K562 (cell line): ENCODE results near the gene EZH1. TPM values are rescaled to one million over a fixed set of nuclear protein-coding genes. Genes with fewer than 3 reads are reported as not detected.

Experiments
- CCAR2 ChIP-seq: fragments of 200-400 bp; formaldehyde crosslinking; IDR thresholded peaks from 2 replicates; pipeline ENCODE4 v1.6.1; 2017; ENCODE audit warnings: mild to moderate bottlenecking, low read depth, low read length
- CCNT2 ChIP-seq: IDR thresholded peaks from 2 replicates; pipeline ENCODE4 v1.6.1; 2011; ENCODE audit warnings: borderline replicate concordance, low read depth, mild to moderate bottlenecking, moderate library complexity, mixed read lengths, low read length; ENCODE audit not compliant: insufficient read length; ENCODE audit errors: extremely low read depth
- CEBPG ChIP-seq, 3 experiments: fragments of 200-800 bp in 1 of 3; sonication (Bioruptor generic) in 1 of 3; sonication (generic) in 1 of 3; formaldehyde crosslinking in 1 of 3; IDR thresholded peaks in 2 of 3; conservative IDR thresholded peaks in 1 of 3; 2 replicates each; pipeline versions ENCODE4 v1.6.1 to v1.8.0; 2016 to 2022; ENCODE audit warnings: missing compliant biosample characterization in 2 of 3, missing genetic modification characterization in 2 of 3, mild to moderate bottlenecking in 1 of 3, missing genetic modification reagents in 1 of 3
- DPF2 ChIP-seq: fragments of 450-650 bp; IDR thresholded peaks from 2 replicates; pipeline ENCODE4 v1.6.1; 2016
- HNRNPUL1 ChIP-seq: fragments of 200-400 bp; formaldehyde crosslinking; IDR thresholded peaks from 2 replicates; pipeline ENCODE4 v1.6.1; 2017; ENCODE audit warnings: low read length
- JUND ChIP-seq, 2 experiments: IDR thresholded peaks; 2 replicates in 1 of 2; 3 replicates in 1 of 2; pipeline ENCODE4 v1.6.1; 2011; ENCODE audit warnings: borderline replicate concordance in 2 of 2, low read depth in 2 of 2, low read length in 2 of 2, improper control_type of control experiment in 1 of 2, missing biosample characterization in 1 of 2, missing genetic modification characterization in 1 of 2, missing genetic modification reagents in 1 of 2
- KLF13 ChIP-seq: fragments of 450-650 bp; IDR thresholded peaks from 2 replicates; pipeline ENCODE4 v1.6.1; 2016; ENCODE audit warnings: missing genetic modification characterization, low read depth, mild to moderate bottlenecking, missing compliant biosample characterization, moderate library complexity, borderline replicate concordance
- LCOR ChIP-seq: sonication (generic); formaldehyde crosslinking; IDR thresholded peaks from 2 replicates; pipeline ENCODE4 v1.8.0; 2022; ENCODE audit warnings: mild to moderate bottlenecking, missing genetic modification reagents
- NFYB ChIP-seq: IDR thresholded peaks from 2 replicates; pipeline ENCODE4 v1.6.1; 2011; ENCODE audit warnings: mild to moderate bottlenecking, moderate library complexity; ENCODE audit not compliant: insufficient read length; ENCODE audit errors: extremely low read depth
- RBM25 ChIP-seq: fragments of 200-400 bp; formaldehyde crosslinking; IDR thresholded peaks from 2 replicates; pipeline ENCODE4 v1.6.1; 2018; ENCODE audit warnings: low read length, low read depth, moderate library complexity; ENCODE audit not compliant: severe bottlenecking
- TEAD1 ChIP-seq, 2 experiments: fragments of 450-650 bp in 1 of 2; sonication (generic) in 1 of 2; formaldehyde crosslinking; IDR thresholded peaks; 2 replicates each; pipeline versions ENCODE4 v1.4.0 to v1.8.0; 2020 to 2022; ENCODE audit warnings: mild to moderate bottlenecking in 2 of 2, missing genetic modification reagents in 1 of 2
- ZC3H11A ChIP-seq: IDR thresholded peaks from 2 replicates; pipeline ENCODE4 v1.6.1; 2012; ENCODE audit warnings: low read depth, low read length, improper control_type of control experiment
- ZFPM2 ChIP-seq: fragments of 250-450 bp; sonication (Bioruptor Pico); IDR thresholded peaks from 2 replicates; pipeline ENCODE4 v1.5.1; 2022; ENCODE audit warnings: mild to moderate bottlenecking
- ZNF583 ChIP-seq: fragments of 250-450 bp; sonication (Bioruptor Pico); IDR thresholded peaks from 2 replicates; pipeline ENCODE4 v1.4.0; 2020
- polyA plus RNA-seq, 8 experiments: library from polyadenylated mRNA; depleted of rRNA in 4 of 8; stranded (reverse) in 5 of 8; unstranded in 3 of 8; fragments of >200 nt; fragmentation: Nextera tagmentation in 2 of 8; fragmentation: Illumina TruSeq in 1 of 8; extraction: Ambion mirVana in 2 of 8; extraction: Trizol in 1 of 8; gene quantifications; 2 replicates each; pipeline versions ENCODE4 v1.2.1 to v1.2.3, GENCODE V29; 2011 to 2014; ENCODE audit warnings: inconsistent platforms in 1 of 8, missing spikeins in 1 of 8
- total RNA-seq, 7 experiments: library from RNA; depleted of rRNA in 6 of 7; stranded (reverse); fragments of >200 nt in 6 of 7; fragmentation: Illumina TruSeq in 2 of 7; extraction: Trizol in 2 of 7; gene quantifications; 2 replicates each; pipeline versions ENCODE4 v1.2.1 to v1.2.3, GENCODE V29; 2011 to 2021; ENCODE audit warnings: low replicate concordance in 1 of 7
- TF ChIP-seq, protein P1 (sequence below): fragments of 200-400 bp; formaldehyde crosslinking; IDR thresholded peaks from 2 replicates; pipeline ENCODE4 v1.6.1; 2017; ENCODE audit warnings: mild to moderate bottlenecking, low read depth, low read length, moderate library complexity
- TF ChIP-seq, protein P2 (sequence below): fragments of 450-650 bp; IDR thresholded peaks from 2 replicates; pipeline ENCODE4 v1.6.1; 2016; ENCODE audit warnings: borderline replicate concordance
- TF ChIP-seq, protein P3 (sequence below): IDR thresholded peaks from 2 replicates; pipeline ENCODE4 v1.6.1; 2014; ENCODE audit warnings: antibody characterized with exemption

Gene EZH1
- total and polyA plus RNA-seq, 9 of the 15 experiments (the other 6 are each of a cell fraction or from before 2014, with no cell fraction given) = 8.6 to 40.8 (median 22.9) TPM

DNA sequence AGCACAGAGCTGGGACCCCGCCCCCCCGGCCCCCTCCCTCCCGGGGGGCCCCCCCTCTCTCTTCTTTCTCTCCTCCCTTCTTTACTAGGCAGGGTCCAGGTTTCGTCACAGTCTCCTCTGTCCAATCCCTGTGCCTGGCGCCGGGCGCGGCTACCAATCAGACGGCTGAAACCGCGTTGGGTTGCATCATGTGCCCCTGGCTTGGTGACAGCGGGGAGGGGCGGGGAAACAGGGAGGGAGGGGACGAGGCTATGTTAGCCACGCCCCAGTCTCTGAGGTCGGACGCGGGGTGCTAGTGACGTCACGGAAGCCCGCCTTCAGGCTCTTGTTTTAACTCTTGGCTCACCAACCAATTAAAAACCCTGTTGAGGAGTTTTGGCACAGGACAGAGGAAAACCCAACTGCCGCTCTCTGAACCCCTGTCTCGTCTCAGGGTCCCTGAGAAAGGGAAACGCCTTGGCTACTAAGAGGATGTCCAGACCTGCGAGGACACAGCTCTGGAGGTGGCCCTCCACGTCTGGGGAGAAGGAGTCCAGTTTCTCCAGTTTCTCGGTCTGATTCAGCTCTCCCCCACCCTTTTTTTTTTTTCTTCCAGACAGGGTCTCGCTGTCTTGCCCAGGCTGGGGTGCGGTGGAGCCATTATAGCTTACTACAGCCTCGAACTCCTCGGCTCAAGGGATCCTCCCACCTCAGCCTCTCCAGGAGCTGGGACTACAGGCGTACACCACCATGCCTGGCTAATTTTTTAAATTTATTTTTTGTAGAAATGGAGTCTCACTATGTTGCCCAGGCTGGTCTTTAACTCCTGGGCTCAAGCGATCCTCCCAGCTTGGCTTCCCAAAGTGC lies 67.6 kb downstream of the EZH1 start (continued):
- TF ChIP-seq, protein P1, sequence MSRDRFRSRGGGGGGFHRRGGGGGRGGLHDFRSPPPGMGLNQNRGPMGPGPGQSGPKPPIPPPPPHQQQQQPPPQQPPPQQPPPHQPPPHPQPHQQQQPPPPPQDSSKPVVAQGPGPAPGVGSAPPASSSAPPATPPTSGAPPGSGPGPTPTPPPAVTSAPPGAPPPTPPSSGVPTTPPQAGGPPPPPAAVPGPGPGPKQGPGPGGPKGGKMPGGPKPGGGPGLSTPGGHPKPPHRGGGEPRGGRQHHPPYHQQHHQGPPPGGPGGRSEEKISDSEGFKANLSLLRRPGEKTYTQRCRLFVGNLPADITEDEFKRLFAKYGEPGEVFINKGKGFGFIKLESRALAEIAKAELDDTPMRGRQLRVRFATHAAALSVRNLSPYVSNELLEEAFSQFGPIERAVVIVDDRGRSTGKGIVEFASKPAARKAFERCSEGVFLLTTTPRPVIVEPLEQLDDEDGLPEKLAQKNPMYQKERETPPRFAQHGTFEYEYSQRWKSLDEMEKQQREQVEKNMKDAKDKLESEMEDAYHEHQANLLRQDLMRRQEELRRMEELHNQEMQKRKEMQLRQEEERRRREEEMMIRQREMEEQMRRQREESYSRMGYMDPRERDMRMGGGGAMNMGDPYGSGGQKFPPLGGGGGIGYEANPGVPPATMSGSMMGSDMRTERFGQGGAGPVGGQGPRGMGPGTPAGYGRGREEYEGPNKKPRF = no peak
- TF ChIP-seq, protein P2, sequence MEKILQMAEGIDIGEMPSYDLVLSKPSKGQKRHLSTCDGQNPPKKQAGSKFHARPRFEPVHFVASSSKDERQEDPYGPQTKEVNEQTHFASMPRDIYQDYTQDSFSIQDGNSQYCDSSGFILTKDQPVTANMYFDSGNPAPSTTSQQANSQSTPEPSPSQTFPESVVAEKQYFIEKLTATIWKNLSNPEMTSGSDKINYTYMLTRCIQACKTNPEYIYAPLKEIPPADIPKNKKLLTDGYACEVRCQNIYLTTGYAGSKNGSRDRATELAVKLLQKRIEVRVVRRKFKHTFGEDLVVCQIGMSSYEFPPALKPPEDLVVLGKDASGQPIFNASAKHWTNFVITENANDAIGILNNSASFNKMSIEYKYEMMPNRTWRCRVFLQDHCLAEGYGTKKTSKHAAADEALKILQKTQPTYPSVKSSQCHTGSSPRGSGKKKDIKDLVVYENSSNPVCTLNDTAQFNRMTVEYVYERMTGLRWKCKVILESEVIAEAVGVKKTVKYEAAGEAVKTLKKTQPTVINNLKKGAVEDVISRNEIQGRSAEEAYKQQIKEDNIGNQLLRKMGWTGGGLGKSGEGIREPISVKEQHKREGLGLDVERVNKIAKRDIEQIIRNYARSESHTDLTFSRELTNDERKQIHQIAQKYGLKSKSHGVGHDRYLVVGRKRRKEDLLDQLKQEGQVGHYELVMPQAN = 0 out of 2 replicates have a peak, but pooled peaks have one; percentile 51
- TF ChIP-seq JUND (IDR thresholded peaks at IDR 0.05; ENCODE audit: borderline replicate concordance, low read depth, low read length) = peak; percentile 85
- TF ChIP-seq JUND (tag; IDR thresholded peaks at IDR 0.05; ENCODE audit: borderline replicate concordance, low read depth, low read length) = no peak; the same call in 2 of the 3 replicates
- no peak for TF ChIP-seq CCAR2
- no peak for TF ChIP-seq TEAD1 (CRISPR knock-in tag; IDR thresholded peaks at IDR 0.05)
- TF ChIP-seq RBM25 = peak; percentile 73
- TF ChIP-seq DPF2 = 0 out of 2 replicates have a peak, but pooled peaks have one; percentile 12
- peak; percentile 93 for TF ChIP-seq NFYB
- TF ChIP-seq KLF13 (tag) = no peak
- TF ChIP-seq ZC3H11A = no peak
- TF ChIP-seq, protein P3, sequence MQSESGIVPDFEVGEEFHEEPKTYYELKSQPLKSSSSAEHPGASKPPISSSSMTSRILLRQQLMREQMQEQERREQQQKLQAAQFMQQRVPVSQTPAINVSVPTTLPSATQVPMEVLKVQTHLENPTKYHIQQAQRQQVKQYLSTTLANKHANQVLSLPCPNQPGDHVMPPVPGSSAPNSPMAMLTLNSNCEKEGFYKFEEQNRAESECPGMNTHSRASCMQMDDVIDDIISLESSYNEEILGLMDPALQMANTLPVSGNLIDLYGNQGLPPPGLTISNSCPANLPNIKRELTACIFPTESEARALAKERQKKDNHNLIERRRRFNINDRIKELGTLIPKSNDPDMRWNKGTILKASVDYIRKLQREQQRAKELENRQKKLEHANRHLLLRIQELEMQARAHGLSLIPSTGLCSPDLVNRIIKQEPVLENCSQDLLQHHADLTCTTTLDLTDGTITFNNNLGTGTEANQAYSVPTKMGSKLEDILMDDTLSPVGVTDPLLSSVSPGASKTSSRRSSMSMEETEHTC = 0 out of 2 replicates have a peak, but pooled peaks have one; percentile 16
- peak; percentile 96 for TF ChIP-seq CEBPG (CRISPR knock-in tag; IDR thresholded peaks at IDR 0.05)
- peak; percentile 96 to 98 for TF ChIP-seq CEBPG (tag; conservative IDR thresholded peaks at IDR 0.05 in 1 of 2, IDR thresholded peaks at IDR 0.05 in 1 of 2)
- TF ChIP-seq HNRNPUL1 = no peak
- no peak for TF ChIP-seq ZNF583 (CRISPR knock-in tag)
- peak; percentile 61; the same call in 1 of the 2 replicates for TF ChIP-seq LCOR (CRISPR knock-in tag)
- no peak for TF ChIP-seq ZFPM2 (CRISPR knock-in tag)
- peak; percentile 74 for TF ChIP-seq CCNT2
